Measurements from ENCODE around the gene SERPINB8.
A peak's percentile ranks its signal among the peaks of the same experiment; 100 is the strongest.

SERPINB8 gene

GRCh38 chr18:63962137-63962536 lies 7.7 kb upstream of the SERPINB8 start:
- peaks cover 5% of the 10 kb centered on the region for H3K27me3 Mint-ChIP-seq (ENCODE audit: low read depth)
- no peak for TF ChIP-seq CTCF (IDR thresholded peaks at IDR 0.05; ENCODE audit: unreplicated experiment in 3 of 3)
- peaks cover 5% of the 10 kb centered on the region for H3K4me1 Mint-ChIP-seq
- H3K9me3 Mint-ChIP-seq = no peaks in the 10 kb centered on the region
- H3K27ac Mint-ChIP-seq = no peak overlapping the region
- H3K4me3 Mint-ChIP-seq = no peak overlapping the region
- H3K36me3 Mint-ChIP-seq (ENCODE audit: low read depth) = no peaks in the 10 kb centered on the region

DNA sequence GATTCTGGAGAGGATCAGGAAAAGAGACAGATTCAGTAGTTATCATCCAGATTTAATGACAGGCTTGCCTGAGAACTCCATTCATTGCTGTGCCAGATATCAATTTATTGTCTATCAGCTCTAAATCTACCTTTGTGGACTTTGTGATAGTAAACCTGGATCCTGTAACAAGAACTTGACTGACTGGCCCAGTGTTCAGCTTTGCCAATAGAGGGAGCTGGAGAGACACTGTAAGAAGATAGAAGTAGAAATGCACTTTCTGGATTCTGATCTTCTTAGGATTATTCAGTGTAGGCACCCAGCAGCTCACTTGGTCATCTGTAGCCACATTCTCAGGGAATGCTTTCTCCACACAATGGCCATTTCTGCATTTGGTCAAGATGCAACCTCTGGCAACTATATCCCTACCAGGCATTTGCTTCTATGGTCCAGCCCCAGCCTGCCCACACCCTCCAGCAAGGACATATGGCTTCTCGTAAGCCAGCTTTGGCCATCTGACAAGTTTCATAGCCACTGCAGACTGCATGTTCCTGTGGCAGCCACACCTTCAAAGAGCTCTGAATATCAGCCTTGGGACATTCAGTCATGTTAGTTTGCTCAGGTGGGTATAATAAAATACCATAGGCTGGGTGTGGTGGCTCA lies 6.1 kb upstream of the SERPINB8 start:
- no peaks in the 10 kb centered on the region for H3K36me3 Mint-ChIP-seq (ENCODE audit: low read depth)
- no peaks in the 10 kb centered on the region for H3K9me3 Mint-ChIP-seq
- peaks cover 5% of the 10 kb centered on the region for H3K27me3 Mint-ChIP-seq (ENCODE audit: low read depth)
- H3K27ac Mint-ChIP-seq = no peak overlapping the region
- peak; percentile 48 to 61 (median 54) for TF ChIP-seq CTCF (IDR thresholded peaks at IDR 0.05; ENCODE audit: unreplicated experiment in 3 of 3)
- H3K4me1 Mint-ChIP-seq = peaks cover 5% of the 10 kb centered on the region
- H3K4me3 Mint-ChIP-seq = no peak overlapping the region

GRCh38 chr18:63964908-63965307 lies 5.0 kb upstream of the SERPINB8 start:
- Mint-ChIP-seq H3K36me3 (ENCODE audit: low read depth) (no peaks in the 10 kb centered on the region), H3K27me3 (ENCODE audit: low read depth) (peaks cover 5% of the 10 kb centered on the region), H3K4me3 (no peak overlapping the region), H3K4me1 (peaks cover 15% of the 10 kb centered on the region), H3K9me3 (no peaks in the 10 kb centered on the region), H3K27ac (no peak overlapping the region)
- TF ChIP-seq CTCF (IDR thresholded peaks at IDR 0.05; ENCODE audit: unreplicated experiment in 3 of 3) = no peak

- no peaks in the 10 kb centered on the region for H3K36me3 Mint-ChIP-seq (ENCODE audit: low read depth)
- peaks cover 11% of the 10 kb centered on the region for H3K4me1 Mint-ChIP-seq
- H3K27me3 Mint-ChIP-seq (ENCODE audit: low read depth) = peaks cover 5% of the 10 kb centered on the region
- TF ChIP-seq CTCF (IDR thresholded peaks at IDR 0.05; ENCODE audit: unreplicated experiment in 3 of 3) = no peak
- no peak overlapping the region for H3K27ac Mint-ChIP-seq
- no peaks in the 10 kb centered on the region for H3K9me3 Mint-ChIP-seq
- H3K4me3 Mint-ChIP-seq = no peak overlapping the region
Measured at GRCh38 chr18:63965716-63966330, 4.1 kb upstream of the SERPINB8 start.

GRCh38 chr18:63970809-63971205 lies 926 bp downstream of the SERPINB8 start:
- no peak for TF ChIP-seq CTCF (IDR thresholded peaks at IDR 0.05; ENCODE audit: unreplicated experiment in 3 of 3)
- no peaks in the 10 kb centered on the region for H3K9me3 Mint-ChIP-seq
- peak overlapping the region; percentile 92 to 99 (median 99) for H3K27ac Mint-ChIP-seq
- peak overlapping the region; percentile 92 to 95 (median 94) for H3K4me3 Mint-ChIP-seq
- no peaks in the 10 kb centered on the region for H3K36me3 Mint-ChIP-seq (ENCODE audit: low read depth)
- no peaks in the 10 kb centered on the region for H3K27me3 Mint-ChIP-seq (ENCODE audit: low read depth)
- peaks cover 11% of the 10 kb centered on the region for H3K4me1 Mint-ChIP-seq

Data from nephron (organoid).